Neural cell (in vitro differentiated cells): ENCODE results near the gene CCDC63. TPM values are rescaled to one million over a fixed set of nuclear protein-coding genes. Genes with fewer than 3 reads are reported as not detected.

ENCODE experiments used
- H2AFZ ChIP-seq: fragments of 200-600, 300-800 bp; sonication (generic), shearing (Covaris generic); 2 replicates; pipeline ENCODE4 v1.6.0; 2014; ENCODE audit warnings: low read depth, mild to moderate bottlenecking, antibody characterized with exemption, low read length, moderate library complexity
- H3F3A ChIP-seq: fragments of 200-600 bp; shearing (Covaris generic); 2 replicates; pipeline ENCODE4 v1.6.1; 2016; ENCODE audit warnings: mild to moderate bottlenecking, moderate library complexity, mixed read lengths, antibody characterized with exemption, low read length; ENCODE audit not compliant: insufficient read depth, poor library complexity, severe bottlenecking
- H3K27ac ChIP-seq: fragments of 200-600, 300-800 bp; sonication (generic), shearing (Covaris generic); 2 replicates; pipeline ENCODE4 v1.5.1; 2014; ENCODE audit warnings: mild to moderate bottlenecking, low read length, moderate library complexity
- H3K27me3 ChIP-seq: fragments of 300-800, 200-600 bp; sonication (generic), shearing (Covaris generic); 2 replicates; pipeline ENCODE4 v1.6.0; 2014; ENCODE audit warnings: mild to moderate bottlenecking, low read depth, low read length, moderate library complexity; ENCODE audit not compliant: insufficient read depth
- H3K36me3 ChIP-seq: fragments of 300-800, 200-600 bp; sonication (generic), shearing (Covaris generic); 2 replicates; pipeline ENCODE4 v1.5.1; 2014; ENCODE audit warnings: mild to moderate bottlenecking, antibody characterized with exemption, low read length, moderate library complexity; ENCODE audit not compliant: insufficient read depth
- H3K4me2 ChIP-seq: fragments of 300-800, 200-600 bp; sonication (generic), shearing (Covaris generic); 2 replicates; pipeline ENCODE4 v1.6.0; 2014; ENCODE audit warnings: mild to moderate bottlenecking, low read length
- H3K4me3 ChIP-seq: fragments of 300-800, 200-600 bp; sonication (generic), shearing (Covaris generic); 2 replicates; pipeline ENCODE4 v1.5.1; 2014; ENCODE audit warnings: mild to moderate bottlenecking, low read length, moderate library complexity
- H3K79me2 ChIP-seq: fragments of 200-600 bp; shearing (Covaris generic); replicated peaks from 2 replicates; pipeline ENCODE4 v1.6.0; 2014; ENCODE audit warnings: mild to moderate bottlenecking, low read length, moderate library complexity; ENCODE audit not compliant: insufficient read depth
- H3K9ac ChIP-seq: fragments of 300-800, 200-600 bp; sonication (generic), shearing (Covaris generic); 2 replicates; pipeline ENCODE4 v1.6.1; 2016; ENCODE audit warnings: mild to moderate bottlenecking, low read length, mixed read lengths
- H3K9me2 ChIP-seq: fragments of 200-600 bp; shearing (Covaris generic); 2 replicates; pipeline ENCODE4 v1.6.1; 2016; ENCODE audit warnings: mild to moderate bottlenecking, low read length, mixed read lengths; ENCODE audit not compliant: insufficient read depth
- H3K9me3 ChIP-seq: fragments of 200-600, 300-800 bp; sonication (generic), shearing (Covaris generic); 2 replicates; pipeline ENCODE4 v1.6.1; 2016; ENCODE audit warnings: mild to moderate bottlenecking, mixed run types, low read length, moderate library complexity, mixed read lengths
- H4K20me1 ChIP-seq: fragments of 200-600 bp; shearing (Covaris generic); 2 replicates; pipeline ENCODE4 v1.6.1; 2016; ENCODE audit warnings: mild to moderate bottlenecking, mixed run types; ENCODE audit not compliant: insufficient read depth
- CTCF ChIP-seq: fragments of 450-650 bp; IDR thresholded peaks from 2 replicates; pipeline ENCODE4 v1.5.1; 2014; ENCODE audit warnings: antibody characterized with exemption, mild to moderate bottlenecking, moderate library complexity; ENCODE audit not compliant: poor library complexity, severe bottlenecking
- EP300 ChIP-seq: fragments of 450-650 bp; conservative IDR thresholded peaks from 2 replicates; pipeline ENCODE4 v1.6.1; 2014; ENCODE audit warnings: antibody characterized with exemption, mild to moderate bottlenecking, moderate library complexity; ENCODE audit not compliant: poor library complexity, severe bottlenecking
- EZH2 ChIP-seq: fragments of 200-600, 300-800 bp; shearing (Covaris generic), sonication (generic); IDR thresholded peaks from 2 replicates; pipeline ENCODE4 v1.6.1; 2014; ENCODE audit warnings: antibody characterized with exemption, low read length, borderline replicate concordance, mild to moderate bottlenecking; ENCODE audit not compliant: insufficient read depth, poor library complexity, severe bottlenecking
- MXI1 ChIP-seq: fragments of 450-650 bp; conservative IDR thresholded peaks from 2 replicates; pipeline ENCODE4 v1.6.1; 2014; ENCODE audit warnings: antibody characterized with exemption, mild to moderate bottlenecking; ENCODE audit not compliant: poor library complexity, severe bottlenecking
- POLR2AphosphoS5 ChIP-seq: IDR thresholded peaks from 2 replicates; pipeline ENCODE4 v1.6.1; 2012
- REST ChIP-seq: IDR thresholded peaks from 2 replicates; pipeline ENCODE4 v1.6.1; 2012; ENCODE audit warnings: borderline replicate concordance
- SMC3 ChIP-seq: fragments of 450-650 bp; conservative IDR thresholded peaks from 2 replicates; pipeline ENCODE4 v1.6.1; 2014; ENCODE audit warnings: antibody characterized with exemption, mild to moderate bottlenecking, moderate library complexity; ENCODE audit not compliant: poor library complexity
- polyA plus RNA-seq: library from polyadenylated mRNA; depleted of rRNA; stranded (reverse); fragments of >200 nt; gene quantifications from 2 replicates; pipeline ENCODE4 v1.2.3, GENCODE V29; 2014

Gene CCDC63
- polyA plus RNA-seq, 1 donor from 2014 or later = not detected

- H3K9me3 ChIP-seq = no peaks in the 10 kb centered on the region
Measured at GRCh38 chr12:110829308-110829707, 17.5 kb upstream of the CCDC63 start.

GRCh38 chr12:110836291-110836690 lies 10.5 kb upstream of the CCDC63 start:
- TF ChIP-seq MXI1 = no peak
- no peak for TF ChIP-seq SMC3
- no peak for TF ChIP-seq CTCF
- TF ChIP-seq EZH2 = no peak
- TF ChIP-seq POLR2AphosphoS5 = no peak
- no peak for TF ChIP-seq REST
- TF ChIP-seq EP300 = no peak
- no peaks in the 10 kb centered on the region for H3F3A ChIP-seq
- H3K79me2 ChIP-seq = no peaks in the 10 kb centered on the region
- H3K9me3 ChIP-seq = no peaks in the 10 kb centered on the region
- H3K36me3 ChIP-seq = no peaks in the 10 kb centered on the region
- H3K9me2 ChIP-seq = no peaks in the 10 kb centered on the region
- H3K4me3 ChIP-seq = no peak overlapping the region
- H3K4me2 ChIP-seq = no peak overlapping the region
- no peak overlapping the region for H2AFZ ChIP-seq
- no peak overlapping the region for H3K27ac ChIP-seq
- H3K27me3 ChIP-seq = no peaks in the 10 kb centered on the region
- H4K20me1 ChIP-seq = no peaks in the 10 kb centered on the region
- no peak overlapping the region for H3K9ac ChIP-seq

More at GRCh38 chr12:110829308-110829707, 17.5 kb upstream of the CCDC63 start:
- Histone ChIP-seq H3K4me2 (no peak overlapping the region), H3K9me2 (no peaks in the 10 kb centered on the region), H3K36me3 (no peaks in the 10 kb centered on the region), H3K79me2 (no peaks in the 10 kb centered on the region), H3F3A (no peaks in the 10 kb centered on the region), H3K27ac (no peak overlapping the region), H2AFZ (no peak overlapping the region), H3K27me3 (no peaks in the 10 kb centered on the region), H4K20me1 (no peaks in the 10 kb centered on the region), H3K9ac (no peak overlapping the region), H3K4me3 (no peak overlapping the region)
- TF ChIP-seq CTCF = no peak
